Measurements from ENCODE around the gene RTP2.

The RTP2 gene

DNA sequence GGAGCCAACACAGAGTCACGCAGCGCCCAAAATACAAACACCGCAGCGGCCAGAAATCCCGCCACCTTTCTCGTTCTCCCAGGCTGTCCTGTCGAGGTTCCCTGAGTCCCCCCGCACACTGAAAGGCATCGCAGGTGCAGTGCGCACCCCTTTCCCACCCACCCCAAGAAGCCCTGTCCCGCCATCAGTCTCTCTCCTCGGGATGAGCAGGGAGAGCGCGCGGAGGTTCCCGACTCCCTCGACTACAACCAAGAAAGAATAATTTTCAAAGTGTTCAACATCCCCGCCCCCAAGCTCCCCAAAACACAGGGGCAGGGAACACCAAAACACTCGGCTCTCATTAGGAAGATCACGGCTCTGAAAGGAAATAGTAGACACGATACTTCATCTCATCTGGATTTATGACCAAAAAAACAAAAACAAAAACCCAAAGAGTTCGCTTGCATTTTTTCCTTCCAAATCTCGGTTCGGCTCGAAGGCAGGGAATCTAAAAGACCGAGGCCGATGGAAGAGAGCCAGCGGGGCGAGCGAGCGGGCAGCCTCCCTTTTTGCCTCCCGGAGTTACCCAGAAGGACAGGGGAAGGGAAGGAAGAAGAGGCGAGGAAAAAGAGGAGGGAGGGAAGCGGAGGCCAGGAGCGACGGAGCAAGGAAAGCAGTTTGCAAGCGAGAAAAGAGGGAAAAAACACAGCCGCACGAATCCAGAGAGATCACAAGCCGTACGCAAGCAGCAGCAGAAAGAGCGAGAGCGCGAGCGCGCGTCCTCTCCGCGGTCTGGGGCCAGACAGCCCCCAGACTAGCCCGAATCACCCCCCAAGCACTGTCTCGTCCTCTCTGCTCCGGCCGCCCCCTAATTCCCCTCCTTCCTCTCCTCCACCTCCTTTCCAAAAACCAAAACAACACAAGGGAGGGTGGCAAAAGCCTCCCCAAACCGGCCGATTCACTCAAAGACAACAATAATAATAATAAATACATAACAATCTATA is 42.1 kb upstream of the RTP2 start:
- POLR2A ChIA-PET = interaction anchor here (0.6 to 1.6 kb wide), 4 partner anchors 551 to 1210 kb away, joined by 3 to 15 read pairs (median 8); no protein-coding TSS in a partner anchor
- Histone ChIP-seq H3K4me3 (ENCODE audit: low read depth, low read length) (peak overlapping the region; percentile 84), H3K27ac (ENCODE audit: extremely low read depth, low read depth, low read length) (peak overlapping the region; percentile 97; the same call in 1 of the 2 replicates), H3K36me3 (ENCODE audit: control insufficient read depth in 2 of 2, insufficient read depth in 1 of 2, low read length in 2 of 2) (no peaks in the 10 kb centered on the region), H3K4me1 (ENCODE audit: control insufficient read depth, insufficient read depth, low read length) (no peaks in the 10 kb centered on the region), H3K9me3 (ENCODE audit: control insufficient read depth, insufficient read depth, low read depth, low read length) (no peaks in the 10 kb centered on the region)
- CTCF ChIA-PET = interaction anchor here (0.6 to 0.9 kb wide), 5 partner anchors 166 to 981 kb away, joined by 3 to 5 read pairs (median 3); no protein-coding TSS in a partner anchor
- TF ChIP-seq ZNF114 (tag by site-specific recombination; IDR thresholded peaks at IDR 0.05) (no peak), ZNF501 (tag by site-specific recombination; IDR thresholded peaks at IDR 0.05) (no peak), ZNF16 (tag by site-specific recombination; IDR thresholded peaks at IDR 0.05; ENCODE audit: low read depth) (no peak), ZBTB20 (tag by site-specific recombination; IDR thresholded peaks at IDR 0.05) (peak; percentile 25; the same call in 1 of the 2 replicates), ZNF423 (tag by site-specific recombination; IDR thresholded peaks at IDR 0.05) (no peak), ZNF596 (tag by site-specific recombination; IDR thresholded peaks at IDR 0.05) (peak; percentile 30), PRDM1 (tag by site-specific recombination; IDR thresholded peaks at IDR 0.05) (peak; percentile 93), ZNF549 (tag by site-specific recombination; IDR thresholded peaks at IDR 0.05) (no peak), ZNF514 (tag by site-specific recombination; IDR thresholded peaks at IDR 0.05) (no peak), ZNF654 (tag by site-specific recombination; IDR thresholded peaks at IDR 0.05; ENCODE audit: low read depth) (no peak), ZNF157 (tag by site-specific recombination; IDR thresholded peaks at IDR 0.05) (no peak), ZNF324 (tag by site-specific recombination; IDR thresholded peaks at IDR 0.05) (no peak), ZNF302 (tag by site-specific recombination; IDR thresholded peaks at IDR 0.05; ENCODE audit: low read depth) (no peak), ZNF768 (tag by site-specific recombination; IDR thresholded peaks at IDR 0.05) (no peak), ZNF623 (tag by site-specific recombination; IDR thresholded peaks at IDR 0.05) (no peak)
- TF ChIP-seq, protein P1, sequence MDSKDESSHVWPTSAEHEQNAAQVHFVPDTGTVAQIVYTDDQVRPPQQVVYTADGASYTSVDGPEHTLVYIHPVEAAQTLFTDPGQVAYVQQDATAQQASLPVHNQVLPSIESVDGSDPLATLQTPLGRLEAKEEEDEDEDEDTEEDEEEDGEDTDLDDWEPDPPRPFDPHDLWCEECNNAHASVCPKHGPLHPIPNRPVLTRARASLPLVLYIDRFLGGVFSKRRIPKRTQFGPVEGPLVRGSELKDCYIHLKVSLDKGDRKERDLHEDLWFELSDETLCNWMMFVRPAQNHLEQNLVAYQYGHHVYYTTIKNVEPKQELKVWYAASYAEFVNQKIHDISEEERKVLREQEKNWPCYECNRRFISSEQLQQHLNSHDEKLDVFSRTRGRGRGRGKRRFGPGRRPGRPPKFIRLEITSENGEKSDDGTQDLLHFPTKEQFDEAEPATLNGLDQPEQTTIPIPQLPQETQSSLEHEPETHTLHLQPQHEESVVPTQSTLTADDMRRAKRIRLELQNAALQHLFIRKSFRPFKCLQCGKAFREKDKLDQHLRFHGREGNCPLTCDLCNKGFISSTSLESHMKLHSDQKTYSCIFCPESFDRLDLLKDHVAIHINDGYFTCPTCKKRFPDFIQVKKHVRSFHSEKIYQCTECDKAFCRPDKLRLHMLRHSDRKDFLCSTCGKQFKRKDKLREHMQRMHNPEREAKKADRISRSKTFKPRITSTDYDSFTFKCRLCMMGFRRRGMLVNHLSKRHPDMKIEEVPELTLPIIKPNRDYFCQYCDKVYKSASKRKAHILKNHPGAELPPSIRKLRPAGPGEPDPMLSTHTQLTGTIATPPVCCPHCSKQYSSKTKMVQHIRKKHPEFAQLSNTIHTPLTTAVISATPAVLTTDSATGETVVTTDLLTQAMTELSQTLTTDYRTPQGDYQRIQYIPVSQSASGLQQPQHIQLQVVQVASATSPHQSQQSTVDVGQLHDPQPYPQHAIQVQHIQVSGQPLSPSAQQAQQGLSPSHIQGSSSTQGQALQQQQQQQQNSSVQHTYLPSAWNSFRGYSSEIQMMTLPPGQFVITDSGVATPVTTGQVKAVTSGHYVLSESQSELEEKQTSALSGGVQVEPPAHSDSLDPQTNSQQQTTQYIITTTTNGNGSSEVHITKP (tag by site-specific recombination; IDR thresholded peaks at IDR 0.05) = peak; percentile 83
- TF ChIP-seq, protein P2, sequence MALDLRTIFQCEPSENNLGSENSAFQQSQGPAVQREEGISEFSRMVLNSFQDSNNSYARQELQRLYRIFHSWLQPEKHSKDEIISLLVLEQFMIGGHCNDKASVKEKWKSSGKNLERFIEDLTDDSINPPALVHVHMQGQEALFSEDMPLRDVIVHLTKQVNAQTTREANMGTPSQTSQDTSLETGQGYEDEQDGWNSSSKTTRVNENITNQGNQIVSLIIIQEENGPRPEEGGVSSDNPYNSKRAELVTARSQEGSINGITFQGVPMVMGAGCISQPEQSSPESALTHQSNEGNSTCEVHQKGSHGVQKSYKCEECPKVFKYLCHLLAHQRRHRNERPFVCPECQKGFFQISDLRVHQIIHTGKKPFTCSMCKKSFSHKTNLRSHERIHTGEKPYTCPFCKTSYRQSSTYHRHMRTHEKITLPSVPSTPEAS (tag by site-specific recombination; IDR thresholded peaks at IDR 0.05) = no peak
- TF ChIP-seq, protein P3, sequence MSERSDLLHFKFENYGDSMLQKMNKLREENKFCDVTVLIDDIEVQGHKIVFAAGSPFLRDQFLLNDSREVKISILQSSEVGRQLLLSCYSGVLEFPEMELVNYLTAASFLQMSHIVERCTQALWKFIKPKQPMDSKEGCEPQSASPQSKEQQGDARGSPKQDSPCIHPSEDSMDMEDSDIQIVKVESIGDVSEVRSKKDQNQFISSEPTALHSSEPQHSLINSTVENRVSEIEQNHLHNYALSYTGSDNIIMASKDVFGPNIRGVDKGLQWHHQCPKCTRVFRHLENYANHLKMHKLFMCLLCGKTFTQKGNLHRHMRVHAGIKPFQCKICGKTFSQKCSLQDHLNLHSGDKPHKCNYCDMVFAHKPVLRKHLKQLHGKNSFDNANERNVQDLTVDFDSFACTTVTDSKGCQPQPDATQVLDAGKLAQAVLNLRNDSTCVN (tag by site-specific recombination; optimal IDR thresholded peaks at IDR 0.05) = peak; percentile 86
- TF ChIP-seq, protein P4, sequence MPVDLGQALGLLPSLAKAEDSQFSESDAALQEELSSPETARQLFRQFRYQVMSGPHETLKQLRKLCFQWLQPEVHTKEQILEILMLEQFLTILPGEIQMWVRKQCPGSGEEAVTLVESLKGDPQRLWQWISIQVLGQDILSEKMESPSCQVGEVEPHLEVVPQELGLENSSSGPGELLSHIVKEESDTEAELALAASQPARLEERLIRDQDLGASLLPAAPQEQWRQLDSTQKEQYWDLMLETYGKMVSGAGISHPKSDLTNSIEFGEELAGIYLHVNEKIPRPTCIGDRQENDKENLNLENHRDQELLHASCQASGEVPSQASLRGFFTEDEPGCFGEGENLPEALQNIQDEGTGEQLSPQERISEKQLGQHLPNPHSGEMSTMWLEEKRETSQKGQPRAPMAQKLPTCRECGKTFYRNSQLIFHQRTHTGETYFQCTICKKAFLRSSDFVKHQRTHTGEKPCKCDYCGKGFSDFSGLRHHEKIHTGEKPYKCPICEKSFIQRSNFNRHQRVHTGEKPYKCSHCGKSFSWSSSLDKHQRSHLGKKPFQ (tag by site-specific recombination; IDR thresholded peaks at IDR 0.05) = no peak
- TF ChIP-seq, protein P5, sequence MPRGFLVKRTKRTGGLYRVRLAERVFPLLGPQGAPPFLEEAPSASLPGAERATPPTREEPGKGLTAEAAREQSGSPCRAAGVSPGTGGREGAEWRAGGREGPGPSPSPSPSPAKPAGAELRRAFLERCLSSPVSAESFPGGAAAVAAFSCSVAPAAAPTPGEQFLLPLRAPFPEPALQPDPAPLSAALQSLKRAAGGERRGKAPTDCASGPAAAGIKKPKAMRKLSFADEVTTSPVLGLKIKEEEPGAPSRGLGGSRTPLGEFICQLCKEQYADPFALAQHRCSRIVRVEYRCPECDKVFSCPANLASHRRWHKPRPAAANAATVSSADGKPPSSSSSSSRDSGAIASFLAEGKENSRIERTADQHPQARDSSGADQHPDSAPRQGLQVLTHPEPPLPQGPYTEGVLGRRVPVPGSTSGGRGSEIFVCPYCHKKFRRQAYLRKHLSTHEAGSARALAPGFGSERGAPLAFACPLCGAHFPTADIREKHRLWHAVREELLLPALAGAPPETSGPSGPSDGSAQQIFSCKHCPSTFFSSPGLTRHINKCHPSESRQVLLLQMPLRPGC (tag by site-specific recombination; IDR thresholded peaks at IDR 0.05) = no peak
- TF ChIP-seq, protein P6, sequence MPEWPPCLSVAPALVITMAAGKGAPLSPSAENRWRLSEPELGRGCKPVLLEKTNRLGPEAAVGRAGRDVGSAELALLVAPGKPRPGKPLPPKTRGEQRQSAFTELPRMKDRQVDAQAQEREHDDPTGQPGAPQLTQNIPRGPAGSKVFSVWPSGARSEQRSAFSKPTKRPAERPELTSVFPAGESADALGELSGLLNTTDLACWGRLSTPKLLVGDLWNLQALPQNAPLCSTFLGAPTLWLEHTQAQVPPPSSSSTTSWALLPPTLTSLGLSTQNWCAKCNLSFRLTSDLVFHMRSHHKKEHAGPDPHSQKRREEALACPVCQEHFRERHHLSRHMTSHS (tag by site-specific recombination; IDR thresholded peaks at IDR 0.05) = no peak
